RWPE1 (cell line): ENCODE measurements around the gene P3H3.

Source experiments
- CTCF ChIA-PET: fragments of 350-600 bp; sonication (Branson Sonifier 250); formaldehyde crosslinking; extraction: SDS; loops from one replicate; lab custom pipeline; 2021; lab: Yijun Ruan, JAX
- POLR2A ChIA-PET: fragments of 400-600 bp; formaldehyde crosslinking; extraction: SDS; loops from one replicate; lab custom pipeline; 2020; ENCODE audit warnings: antibody characterized with exemption; ENCODE audit not compliant: low non-redundant PET; lab: Yijun Ruan, JAX
- DNase-seq: peaks from one replicate; pipeline ENCODE4 v3.0.0; 2012; ENCODE audit warnings: low spot score
- H3K27ac ChIP-seq: fragments of 450-650 bp; 2 replicates; pipeline ENCODE4 v1.5.1; 2017
- TF ChIP-seq, protein P1 (sequence below): fragments of 450-650 bp; conservative IDR thresholded peaks from 2 replicates; pipeline ENCODE4 v1.5.1; 2017; ENCODE audit warnings: low read depth, mild to moderate bottlenecking

Gene P3H3

DNA sequence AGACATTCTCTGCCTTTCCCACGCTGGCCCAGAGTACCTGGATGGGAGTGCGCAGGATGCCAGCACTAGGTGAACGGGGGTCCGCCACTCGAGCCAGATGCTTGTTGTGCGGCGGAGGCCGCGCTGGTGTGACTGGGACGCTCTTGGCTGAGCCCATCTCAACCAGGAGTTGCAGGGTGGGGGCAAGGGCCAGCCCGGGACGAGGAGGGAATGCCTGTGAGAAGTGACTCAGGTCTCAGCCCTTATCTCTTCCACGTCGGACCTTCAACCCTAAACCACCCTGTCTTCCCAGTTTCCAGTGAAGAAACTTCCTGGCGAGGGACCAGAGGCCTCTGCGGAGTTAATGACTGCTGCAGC is 22.6 kb downstream of the P3H3 start:
- TF ChIP-seq, protein P1, sequence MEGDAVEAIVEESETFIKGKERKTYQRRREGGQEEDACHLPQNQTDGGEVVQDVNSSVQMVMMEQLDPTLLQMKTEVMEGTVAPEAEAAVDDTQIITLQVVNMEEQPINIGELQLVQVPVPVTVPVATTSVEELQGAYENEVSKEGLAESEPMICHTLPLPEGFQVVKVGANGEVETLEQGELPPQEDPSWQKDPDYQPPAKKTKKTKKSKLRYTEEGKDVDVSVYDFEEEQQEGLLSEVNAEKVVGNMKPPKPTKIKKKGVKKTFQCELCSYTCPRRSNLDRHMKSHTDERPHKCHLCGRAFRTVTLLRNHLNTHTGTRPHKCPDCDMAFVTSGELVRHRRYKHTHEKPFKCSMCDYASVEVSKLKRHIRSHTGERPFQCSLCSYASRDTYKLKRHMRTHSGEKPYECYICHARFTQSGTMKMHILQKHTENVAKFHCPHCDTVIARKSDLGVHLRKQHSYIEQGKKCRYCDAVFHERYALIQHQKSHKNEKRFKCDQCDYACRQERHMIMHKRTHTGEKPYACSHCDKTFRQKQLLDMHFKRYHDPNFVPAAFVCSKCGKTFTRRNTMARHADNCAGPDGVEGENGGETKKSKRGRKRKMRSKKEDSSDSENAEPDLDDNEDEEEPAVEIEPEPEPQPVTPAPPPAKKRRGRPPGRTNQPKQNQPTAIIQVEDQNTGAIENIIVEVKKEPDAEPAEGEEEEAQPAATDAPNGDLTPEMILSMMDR = no peak
- ChIA-PET POLR2A (interaction anchor here (1.5 kb wide), 1 partner anchor 127 kb away, joined by 3 read pairs; the partner anchor contains the start of gene COPS7A), CTCF (interaction anchor here (1.0 kb wide), 1 partner anchor 22 kb away, joined by 3 read pairs; the partner anchor contains the start of gene SPSB2)
- peak overlapping the region; percentile 85 for H3K27ac ChIP-seq
- DNase-seq = no peak

DNA sequence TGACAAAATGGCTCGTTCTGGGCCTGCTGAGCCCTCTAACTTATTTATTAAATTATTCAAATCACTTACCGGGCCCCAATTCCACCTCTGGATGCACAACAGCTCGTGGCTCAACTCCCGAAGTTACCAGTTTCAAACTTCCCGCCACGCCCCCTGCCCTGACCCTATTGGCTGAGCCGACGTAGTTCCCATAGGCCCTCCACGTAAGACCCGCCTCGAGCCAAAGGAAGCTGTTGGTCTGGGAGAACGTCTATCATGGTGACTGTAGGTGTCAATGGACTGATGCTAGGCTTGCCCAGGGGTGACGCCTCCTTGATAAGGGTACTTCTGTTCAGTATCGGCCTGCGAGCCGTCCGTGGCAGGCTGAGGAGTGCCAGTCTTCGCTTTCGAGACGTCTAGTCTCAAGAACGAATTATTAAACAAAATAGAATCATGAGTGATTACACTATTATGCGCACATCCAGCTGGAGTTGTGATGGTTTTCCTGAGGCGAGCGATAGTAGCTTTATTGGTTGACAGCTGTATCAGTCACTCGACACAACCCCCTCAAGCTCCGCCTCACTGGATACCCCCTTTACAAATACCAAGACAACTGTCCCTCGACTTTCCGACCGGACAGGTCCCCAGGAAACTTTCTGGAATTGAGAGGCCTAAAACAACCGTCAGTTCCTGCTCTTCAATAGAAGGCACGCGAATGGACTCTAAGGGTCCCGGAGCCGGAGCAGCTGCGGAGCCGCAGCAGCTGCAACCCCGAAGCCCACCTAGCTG is 23.1 kb downstream of the P3H3 start, which contains the start of gene CDCA3:
Gene CDCA3 (minus strand): TSS at position 134 of the 768 bp plus-strand sequence. CDS start 334 bp downstream, outside the sequence.
- ChIA-PET POLR2A (interaction anchor here (0.5 to 2.6 kb wide), 7 partner anchors 13 to 155 kb away, joined by 3 to 13 read pairs (median 3); partner anchors contain the start of genes COPS7A, MLF2 and TPI1), CTCF (interaction anchor here (1.0 kb wide), 1 partner anchor 21 kb away, joined by 3 read pairs; the partner anchor contains the start of gene SPSB2)
- peak within 1 kb of the TSS; percentile 85 for H3K27ac ChIP-seq
- TF ChIP-seq, protein P1 = no peak
- peak; percentile 100 for DNase-seq

DNA sequence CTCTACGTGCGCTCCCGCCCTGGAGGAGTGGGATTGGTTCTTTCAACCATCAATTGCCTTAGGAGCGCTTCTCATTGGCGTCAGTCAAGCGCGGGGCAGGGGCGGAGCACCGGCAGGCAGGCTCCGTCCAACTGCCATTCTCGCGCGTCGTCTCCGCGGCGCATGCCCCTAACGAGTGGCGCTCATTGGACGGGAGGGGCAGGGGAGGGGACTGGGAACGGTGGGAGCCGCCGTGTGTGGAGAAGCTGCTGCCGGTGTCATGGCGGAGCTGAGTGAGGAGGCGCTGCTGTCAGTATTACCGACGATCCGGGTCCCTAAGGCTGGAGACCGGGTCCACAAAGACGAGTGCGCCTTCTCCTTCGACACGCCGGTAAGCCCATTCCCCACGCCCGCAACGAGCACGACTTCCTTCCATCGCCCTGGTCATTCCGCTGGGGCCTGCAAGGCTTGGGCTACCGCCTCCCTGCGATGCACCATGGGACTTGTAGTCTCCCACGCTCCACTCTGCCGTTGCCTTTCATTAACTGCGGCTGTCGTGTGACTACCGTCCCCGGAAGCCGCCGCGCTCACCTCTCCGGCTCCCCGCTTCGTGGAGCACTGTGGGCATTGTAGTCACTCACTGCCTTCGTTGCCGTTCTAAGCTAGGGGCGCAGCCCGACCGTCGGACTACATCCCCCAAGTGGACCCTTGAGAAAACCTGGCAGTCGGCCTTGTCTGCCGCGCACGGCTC is 23.9 kb downstream of the P3H3 start, which contains the start of gene USP5:
Gene USP5 (plus strand): TSS at position 230 of the 730 bp plus-strand sequence. CDS start 30 bp downstream, at position 260.
- POLR2A ChIA-PET = interaction anchor here (0.5 to 2.6 kb wide), 8 partner anchors 12 to 156 kb away, joined by 3 to 13 read pairs (median 3); partner anchors contain the start of genes COPS7A, GNB3, MLF2 and TPI1
- CTCF ChIA-PET = interaction anchor here (0.6 to 1.6 kb wide), 4 partner anchors 15 to 27 kb away, joined by 3 to 7 read pairs (median 4); no protein-coding TSS in a partner anchor
- DNase-seq = peak; percentile 98
- peak within 1 kb of the TSS; percentile 85 for H3K27ac ChIP-seq
- TF ChIP-seq, protein P1 = no peak

DNA sequence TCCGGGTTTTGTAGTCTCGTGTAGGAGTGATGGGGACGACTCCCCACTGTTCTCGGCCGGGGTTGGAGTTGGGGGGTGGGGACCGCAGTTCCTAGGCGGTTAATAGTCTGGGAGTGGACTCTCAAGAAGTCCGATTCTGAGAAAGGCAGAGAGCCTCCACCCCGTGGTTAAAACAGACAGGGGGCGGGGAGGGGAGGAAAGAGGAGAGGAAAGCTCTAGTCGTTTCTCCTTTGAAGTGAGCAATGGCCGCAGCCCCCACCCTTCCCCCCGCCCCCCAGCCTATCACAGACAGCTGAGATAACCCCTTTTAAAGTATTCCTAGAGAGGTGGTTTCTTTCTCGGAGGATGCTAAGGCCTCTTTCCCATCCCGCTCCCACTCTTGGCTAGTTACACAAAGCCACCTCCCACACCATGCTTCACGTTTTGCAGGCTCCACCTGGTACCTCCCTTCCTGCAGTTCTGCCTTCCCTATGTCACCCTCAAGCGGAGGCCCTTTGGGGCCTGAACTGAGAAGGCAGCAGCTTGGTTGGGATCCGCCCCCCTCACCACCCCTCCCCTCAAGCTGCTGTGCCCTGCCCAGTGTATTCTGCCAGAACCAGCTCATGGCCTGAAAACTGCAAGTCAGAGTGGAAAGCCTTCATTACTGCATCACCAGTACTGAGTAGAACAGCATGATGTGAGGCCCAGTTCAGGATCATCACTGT is 24.6 kb downstream of the P3H3 start:
- peak; percentile 55 for DNase-seq
- CTCF ChIA-PET = interaction anchor here (0.6 to 1.6 kb wide), 4 partner anchors 15 to 28 kb away, joined by 3 to 7 read pairs (median 4); no protein-coding TSS in a partner anchor
- TF ChIP-seq, protein P1 = no peak
- peak overlapping the region; percentile 85 for H3K27ac ChIP-seq
- POLR2A ChIA-PET = interaction anchor here (0.6 to 2.6 kb wide), 7 partner anchors 12 to 128 kb away, joined by 3 to 13 read pairs (median 3); partner anchors contain the start of genes GNB3, MLF2 and TPI1

DNA sequence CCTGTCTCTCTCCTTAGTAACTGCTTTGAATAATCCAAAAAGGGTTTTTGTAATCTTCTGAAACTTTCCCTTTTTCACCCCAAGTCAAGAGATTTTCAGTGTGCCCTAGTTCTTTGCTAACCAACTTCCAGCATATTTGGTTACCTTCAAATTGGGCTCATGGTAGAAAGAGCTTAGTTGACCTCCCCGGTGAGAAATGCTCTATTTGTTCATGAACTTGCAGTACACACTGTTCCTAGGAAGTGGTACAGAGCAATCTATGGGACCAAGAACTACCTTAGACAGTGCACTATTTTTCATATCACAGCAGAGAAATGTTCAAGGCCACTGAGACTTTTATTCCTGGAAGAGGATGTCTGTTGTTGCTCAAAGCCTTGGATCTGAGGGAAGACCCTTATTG is 25.4 kb downstream of the P3H3 start:
- TF ChIP-seq, protein P1 = no peak
- H3K27ac ChIP-seq = peak overlapping the region; percentile 85
- ChIA-PET POLR2A (interaction anchor here (2.6 kb wide), 1 partner anchor 14 kb away, joined by 13 read pairs; the partner anchor contains the start of gene TPI1), CTCF (interaction anchor here (1.6 kb wide), 1 partner anchor 16 kb away, joined by 7 read pairs; no protein-coding TSS in a partner anchor)
- DNase-seq = no peak
